Subcutaneous abdominal adipose tissue (tissue), 5 donors: Measurements from ENCODE around the gene TPRKB.
"Not testable (repeated sequence)": the region's sequence is repeated elsewhere in the genome, so short reads cannot be mapped to it uniquely, and the experiment has no call there.

Source experiments
- H3K27ac ChIP-seq: one replicate; pipeline ENCODE4 v1.7.0; 2013; ENCODE audit warnings: low read depth, mild to moderate bottlenecking, inconsistent platforms, low read length, moderate library complexity
- H3K27me3 ChIP-seq, 5 donors: one replicate each; pipeline ENCODE4 v1.7.0; 2013; ENCODE audit warnings: low read length in 5 of 5, inconsistent platforms in 1 of 5; ENCODE audit not compliant: control insufficient read depth in 5 of 5, insufficient read depth in 4 of 5
- H3K36me3 ChIP-seq, 5 donors: one replicate each; pipeline ENCODE4 v1.7.0; 2013; ENCODE audit warnings: low read length in 5 of 5; ENCODE audit not compliant: control insufficient read depth in 5 of 5, insufficient read depth in 5 of 5
- H3K4me1 ChIP-seq, 5 donors: one replicate each; pipeline ENCODE4 v1.7.0; 2013; ENCODE audit warnings: low read length in 5 of 5, mild to moderate bottlenecking in 3 of 5, moderate library complexity in 1 of 5; ENCODE audit not compliant: control insufficient read depth in 5 of 5, insufficient read depth in 5 of 5
- H3K4me3 ChIP-seq, 5 donors: one replicate each; pipeline ENCODE4 v1.7.0; 2013; ENCODE audit warnings: low read length in 5 of 5, low read depth in 1 of 5
- H3K9ac ChIP-seq, 5 donors: one replicate each; pipeline ENCODE4 v1.7.0; 2013; ENCODE audit warnings: low read length in 5 of 5, mild to moderate bottlenecking in 4 of 5, moderate library complexity in 3 of 5
- H3K9me3 ChIP-seq, 5 donors: one replicate each; pipeline ENCODE4 v1.7.0; 2013; ENCODE audit warnings: low read length in 5 of 5; ENCODE audit not compliant: control insufficient read depth in 5 of 5
- donor health status: healthy.
- donor health status: healthy.
- donor health status: healthy.
- donor health status: healthy.
- donor health status: healthy.

TPRKB gene

DNA sequence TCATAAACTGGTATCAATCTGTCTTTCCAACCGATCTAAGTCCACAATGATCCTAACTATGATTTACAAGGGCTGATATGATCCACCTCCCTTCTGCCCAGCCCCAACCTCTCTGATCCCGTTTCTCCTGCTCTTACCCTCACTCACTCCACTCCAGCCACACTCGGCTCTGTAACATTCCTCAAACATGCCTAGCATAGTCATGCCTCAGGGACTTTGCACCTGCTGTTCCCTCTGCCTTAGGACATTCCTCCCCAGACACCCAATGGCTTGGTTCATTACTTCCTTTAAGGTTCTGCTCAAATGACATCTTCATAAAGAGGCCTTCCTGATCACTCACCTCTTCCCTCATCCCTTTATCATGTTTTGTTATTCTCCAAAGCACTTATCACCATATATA is 33.6 kb upstream of the TPRKB start:
- Histone ChIP-seq H3K27ac (no peak overlapping the region), H3K9me3 (no peaks in the 10 kb centered on the region), H3K36me3 (peaks cover 52 to 76% (median 58%) of the 10 kb centered on the region in 5 donors), H3K27me3 (no peaks in the 10 kb centered on the region), H3K4me3 (no peak overlapping the region), H3K9ac (no peak overlapping the region), H3K4me1 (no peaks in the 10 kb centered on the region)

- no peak overlapping the region for H3K27ac ChIP-seq
- H3K9ac ChIP-seq, result no peak overlapping the region
- no peaks in the 10 kb centered on the region for H3K27me3 ChIP-seq
- no peaks in the 10 kb centered on the region for H3K4me1 ChIP-seq
- no peaks in the 10 kb centered on the region for H3K9me3 ChIP-seq
- peaks cover 43 to 82% (median 51%) of the 10 kb centered on the region in 5 donors for H3K36me3 ChIP-seq
- H3K4me3 ChIP-seq, result no peak overlapping the region
These were observed 29.8 kb upstream of the TPRKB start for GRCh38 chr2:73766994-73767393.

- no peaks in the 10 kb centered on the region for H3K27me3 ChIP-seq
- no peak overlapping the region for H3K27ac ChIP-seq
- H3K4me3 ChIP-seq, result no peak overlapping the region
- H3K9me3 ChIP-seq, result no peaks in the 10 kb centered on the region
- H3K9ac ChIP-seq, result no peak overlapping the region
- H3K36me3 ChIP-seq, result peaks cover 44 to 87% (median 51%) of the 10 kb centered on the region in 5 donors
- no peaks in the 10 kb centered on the region for H3K4me1 ChIP-seq
These were observed 29.2 kb upstream of the TPRKB start for GRCh38 chr2:73766349-73766748.

- Histone ChIP-seq H3K27ac (no peak overlapping the region), H3K9me3 (no peaks in the 10 kb centered on the region), H3K36me3 (peaks cover 47 to 88% (median 64%) of the 10 kb centered on the region in 5 donors), H3K4me3 (no peak overlapping the region), H3K4me1 (peaks cover 0 to 3% (median 2%) of the 10 kb centered on the region in 5 donors), H3K9ac (no peak overlapping the region), H3K27me3 (no peaks in the 10 kb centered on the region)
These were observed 27.8 kb upstream of the TPRKB start for GRCh38 chr2:73764945-73765344.

- Histone ChIP-seq H3K9me3 (no peaks in the 10 kb centered on the region), H3K27ac (no peak overlapping the region), H3K9ac (no peak overlapping the region), H3K4me3 (no peak overlapping the region), H3K4me1 (peaks cover 8 to 16% (median 14%) of the 10 kb centered on the region in 5 donors), H3K27me3 (no peaks in the 10 kb centered on the region), H3K36me3 (peaks cover 31 to 72% (median 51%) of the 10 kb centered on the region in 5 donors)
These were observed 25.4 kb upstream of the TPRKB start for GRCh38 chr2:73762571-73762970.

- Histone ChIP-seq H3K27ac (no peak overlapping the region), H3K9me3 (no peaks in the 10 kb centered on the region), H3K27me3 (no peaks in the 10 kb centered on the region), H3K4me3 (no peak overlapping the region), H3K9ac (no peak overlapping the region), H3K36me3 (peaks cover 16 to 67% (median 43%) of the 10 kb centered on the region in 5 donors), H3K4me1 (peaks cover 8 to 17% (median 14%) of the 10 kb centered on the region in 5 donors)
These were observed 22.8 kb upstream of the TPRKB start for GRCh38 chr2:73759904-73760303.

GRCh38 chr2:73759285-73759764 is 22.2 kb upstream of the TPRKB start:
- H3K36me3 ChIP-seq, result peaks cover 14 to 61% (median 37%) of the 10 kb centered on the region in 5 donors

GRCh38 chr2:73754332-73754731 is 17.2 kb upstream of the TPRKB start:
- H3K27ac ChIP-seq, H3K27me3 ChIP-seq, H3K9ac ChIP-seq, H3K4me1 ChIP-seq, H3K4me3 ChIP-seq, H3K9me3 ChIP-seq: not testable (repeated sequence)
- peaks cover 0 to 51% (median 41%) of the 10 kb centered on the region in 5 donors for H3K36me3 ChIP-seq

More at GRCh38 chr2:73759285-73759764, 22.2 kb upstream of the TPRKB start:
- no peak overlapping the region for H3K4me3 ChIP-seq
- H3K27me3 ChIP-seq, result no peaks in the 10 kb centered on the region
- no peak overlapping the region for H3K9ac ChIP-seq
- peaks cover 0 to under 1% (median 0%) of the 10 kb centered on the region in 5 donors for H3K9me3 ChIP-seq
- H3K27ac ChIP-seq, result no peak overlapping the region
- peaks cover 8 to 17% (median 14%) of the 10 kb centered on the region in 5 donors for H3K4me1 ChIP-seq

DNA sequence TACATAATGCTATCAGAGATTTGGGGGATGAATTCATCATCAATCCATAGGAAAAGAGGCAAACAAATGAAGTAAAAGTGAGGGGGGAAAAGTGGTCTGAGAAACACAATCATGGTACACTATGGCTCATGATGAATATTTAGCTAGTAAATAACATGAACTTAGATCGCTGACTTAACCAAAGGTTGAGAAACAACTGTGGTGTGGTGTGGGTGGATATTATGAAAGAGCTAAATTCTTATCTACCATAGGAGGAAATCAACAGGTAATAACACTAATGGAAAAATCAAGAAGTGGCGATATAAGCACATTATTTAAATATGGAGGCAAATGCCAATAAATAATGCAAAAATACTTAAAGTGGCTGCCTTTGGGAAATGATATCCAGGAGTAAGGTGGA is 12.2 kb upstream of the TPRKB start:
- peaks cover 0 to 5% (median 0%) of the 10 kb centered on the region in 5 donors for H3K4me1 ChIP-seq
- no peak overlapping the region for H3K27ac ChIP-seq
- no peaks in the 10 kb centered on the region for H3K27me3 ChIP-seq
- peaks cover 12 to 51% (median 37%) of the 10 kb centered on the region in 5 donors for H3K36me3 ChIP-seq
- H3K9me3 ChIP-seq, result peaks cover 0 to 2% (median 0%) of the 10 kb centered on the region in 5 donors
- H3K9ac ChIP-seq, result no peak overlapping the region
- H3K4me3 ChIP-seq, result no peak overlapping the region

GRCh38 chr2:73746877-73747208 is 9.7 kb upstream of the TPRKB start:
- peaks cover 12 to 47% (median 27%) of the 10 kb centered on the region in 5 donors for H3K36me3 ChIP-seq
- H3K27ac ChIP-seq, result no peak overlapping the region

More at GRCh38 chr2:73746877-73747208, 9.7 kb upstream of the TPRKB start:
- no peaks in the 10 kb centered on the region for H3K27me3 ChIP-seq
- no peak overlapping the region for H3K9ac ChIP-seq
- H3K9me3 ChIP-seq, result no peaks in the 10 kb centered on the region
- no peak overlapping the region for H3K4me3 ChIP-seq
- peaks cover 0 to 5% (median 0%) of the 10 kb centered on the region in 5 donors for H3K4me1 ChIP-seq
